Hematopoietic multipotent progenitor cell treated with erythropoietin and hydrocortisone succinate and interleukin-3 and kit ligand, for 8 days (in vitro differentiated cells): ENCODE measurements around the gene CCR7.
"Not testable (repeated sequence)": the region's sequence is repeated elsewhere in the genome, so short reads cannot be mapped to it uniquely, and the experiment has no call there.

Experiments
- DNase-seq: peaks from one replicate; pipeline ENCODE4 v3.0.0-alpha.2; 2015

Gene CCR7

DNA sequence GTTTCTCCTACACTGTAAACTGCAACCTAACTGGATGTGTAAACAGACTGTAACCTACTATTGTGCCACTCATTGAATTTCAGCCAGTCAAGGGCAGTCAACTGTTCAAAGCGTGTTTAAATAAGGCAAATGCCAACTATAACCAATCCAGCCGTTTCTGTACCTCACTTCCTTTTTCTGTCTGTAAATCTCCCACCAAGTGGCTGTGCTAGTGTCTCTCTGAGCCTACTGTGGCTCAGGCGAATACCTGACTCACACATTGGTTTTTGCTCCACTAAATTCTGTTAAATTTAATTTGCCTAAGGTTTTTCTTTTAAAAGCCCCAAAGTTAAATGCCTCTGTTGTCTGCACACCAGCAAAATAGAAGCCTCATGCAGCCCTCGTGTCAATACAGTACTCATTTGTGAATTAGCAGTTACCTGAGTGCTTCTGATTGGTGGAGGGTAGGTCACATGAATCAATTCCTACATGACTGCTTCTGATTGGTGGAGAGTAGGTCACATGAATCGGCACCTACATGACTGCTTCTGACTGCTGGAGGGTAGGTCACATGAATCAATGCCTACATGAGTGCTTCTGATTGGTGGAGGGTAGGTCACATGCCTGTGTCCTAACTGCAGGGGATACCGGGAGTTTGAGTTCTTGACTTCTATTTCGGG is 31.1 kb upstream of the CCR7 start:
- DNase-seq, result peak; percentile 21

DNA sequence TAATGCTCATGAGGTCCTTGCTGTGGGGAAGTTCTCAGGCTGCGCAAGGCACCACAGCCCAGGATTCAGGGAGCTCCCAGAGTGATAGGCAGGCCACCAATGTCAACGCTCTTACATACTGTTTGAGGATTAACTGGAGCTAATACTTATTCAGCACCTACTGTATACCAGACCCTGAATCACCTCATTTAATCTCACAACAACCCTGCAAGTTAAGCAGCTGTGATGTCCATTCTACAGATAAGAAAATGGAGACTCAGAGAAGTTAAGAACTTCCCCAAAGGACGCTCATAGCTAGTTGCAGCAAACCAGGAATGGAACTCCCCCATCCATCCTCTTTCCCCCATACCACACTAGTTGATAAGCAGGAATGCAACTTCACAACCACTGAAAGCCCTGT is 25.5 kb upstream of the CCR7 start:
- DNase-seq, result peak; percentile 9

DNA sequence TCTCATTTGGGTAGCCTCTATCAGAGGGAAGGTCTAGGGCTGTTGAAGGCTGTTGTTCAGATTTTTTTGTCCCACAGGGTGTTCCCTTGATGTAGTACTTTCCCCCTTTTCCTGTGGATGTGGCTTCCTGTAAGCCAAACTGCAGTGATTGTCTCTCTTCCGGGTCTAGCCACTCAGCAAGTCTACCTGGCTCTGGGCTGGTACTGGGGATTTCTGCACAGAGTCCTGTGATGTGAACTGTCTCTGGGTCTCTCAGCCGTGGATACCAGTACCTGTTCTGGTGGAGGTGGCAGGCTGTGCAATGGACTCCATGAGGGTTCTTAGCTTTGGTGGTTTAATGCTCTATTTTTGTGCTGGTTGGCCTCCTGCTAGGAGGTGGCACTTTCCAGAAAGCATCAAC is 23.3 kb upstream of the CCR7 start:
- no peak for DNase-seq

DNA sequence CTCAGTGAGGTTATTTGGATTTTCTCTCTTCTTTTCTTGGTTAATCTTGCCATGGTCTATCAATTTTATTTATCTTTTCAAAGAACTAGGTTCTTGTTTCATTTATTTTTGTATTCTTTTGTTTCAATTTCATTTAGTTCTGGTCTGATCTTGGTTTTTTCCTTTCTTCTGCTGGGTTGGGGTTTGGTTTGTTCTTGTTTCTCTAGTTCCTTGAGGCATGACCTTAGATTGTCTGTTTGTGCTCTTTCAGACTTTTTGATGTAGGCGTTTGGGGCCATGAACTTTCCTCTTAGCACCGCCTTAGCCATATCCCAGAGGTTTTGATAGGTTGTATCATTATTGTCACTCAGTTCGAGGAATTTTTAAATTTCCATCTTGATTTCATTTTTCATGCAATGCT is 21.0 kb upstream of the CCR7 start:
- not testable (repeated sequence) for DNase-seq

DNA sequence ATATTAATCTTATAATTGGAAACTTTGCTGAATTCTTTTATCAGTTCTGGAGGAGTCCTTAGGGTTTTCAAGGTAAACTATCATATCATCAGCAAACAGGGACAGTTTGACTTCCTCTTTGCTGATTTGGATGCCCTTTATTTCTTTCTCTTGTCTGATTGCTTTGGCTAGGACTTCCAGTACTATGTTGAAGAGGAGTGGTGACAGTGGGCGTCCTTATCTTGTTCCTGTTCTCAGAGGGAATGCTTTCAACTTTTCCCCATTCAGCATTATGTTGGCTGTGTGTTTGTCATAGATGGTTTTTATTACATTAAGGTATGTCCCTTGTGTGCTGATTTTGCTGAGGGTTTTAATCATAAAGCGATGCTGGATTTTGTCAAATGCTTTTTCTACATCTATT is 19.7 kb upstream of the CCR7 start:
- DNase-seq, result not testable (repeated sequence)

DNA sequence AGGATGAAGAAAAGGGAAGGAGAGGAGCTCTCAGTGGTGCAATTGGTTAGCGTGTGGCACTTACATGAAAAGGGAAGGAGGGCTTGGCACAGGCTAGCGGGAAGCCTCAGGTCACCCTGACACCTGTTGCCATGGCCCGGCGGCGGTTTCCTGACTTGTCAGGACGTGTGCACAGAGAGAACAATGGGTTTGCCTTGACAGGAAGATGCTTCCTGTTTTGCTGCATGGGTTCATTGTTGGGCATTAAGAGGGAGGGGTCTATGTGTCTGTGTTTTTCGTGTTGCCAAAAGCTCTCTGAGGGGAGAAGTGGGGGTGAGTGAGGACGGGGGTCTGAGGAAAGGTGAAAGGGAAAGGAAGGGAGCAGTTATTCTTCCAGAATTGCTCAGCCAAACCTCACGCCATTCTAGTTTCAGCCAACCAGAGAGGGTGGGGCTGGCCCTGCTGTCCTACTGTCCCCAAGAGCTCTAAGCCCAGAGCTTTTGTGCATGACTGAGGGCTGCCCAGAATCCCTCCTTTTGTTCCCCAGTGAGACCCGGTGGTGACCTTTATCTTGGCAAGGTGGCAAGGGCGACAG is 17.1 kb upstream of the CCR7 start:
- DNase-seq, result no peak

DNA sequence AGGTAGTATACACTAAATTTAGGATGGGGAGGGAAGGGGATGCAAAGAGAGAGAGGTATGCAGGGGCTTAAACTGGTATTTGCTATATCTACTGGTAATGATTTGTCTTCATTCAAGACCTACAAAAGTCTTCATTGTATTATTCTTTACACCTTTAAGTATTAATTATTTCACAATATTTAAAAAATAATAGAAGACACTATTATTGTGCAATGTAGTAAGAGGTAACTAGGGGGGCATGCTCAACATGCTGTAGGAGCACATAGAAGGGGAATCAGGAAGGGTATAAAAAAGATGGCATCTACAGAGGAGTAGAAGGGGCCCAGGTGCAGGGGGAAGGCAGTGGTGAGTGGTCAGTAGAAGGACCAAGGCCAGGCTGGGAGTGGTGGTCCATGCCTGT is 14.9 kb upstream of the CCR7 start:
- DNase-seq, result no peak

DNA sequence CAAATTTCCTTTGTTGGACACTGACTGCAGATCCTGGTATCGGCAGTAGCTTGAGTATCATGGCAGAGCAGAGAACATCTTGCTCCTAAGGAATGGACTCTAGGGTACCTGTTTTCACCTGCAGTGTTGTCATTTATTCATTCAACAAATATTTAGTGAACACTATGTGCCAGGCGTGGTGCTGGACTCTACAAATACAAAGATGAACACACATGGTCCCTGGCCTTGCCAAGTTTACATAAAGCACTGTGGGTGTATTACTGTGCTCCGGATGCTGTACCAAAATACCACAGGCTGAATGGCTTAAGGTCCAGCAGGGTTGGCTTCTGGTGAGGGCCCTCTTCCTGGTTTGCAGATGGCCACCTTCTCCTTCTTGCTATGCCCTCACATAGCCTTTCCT is 14.2 kb upstream of the CCR7 start:
- DNase-seq, result no peak

DNA sequence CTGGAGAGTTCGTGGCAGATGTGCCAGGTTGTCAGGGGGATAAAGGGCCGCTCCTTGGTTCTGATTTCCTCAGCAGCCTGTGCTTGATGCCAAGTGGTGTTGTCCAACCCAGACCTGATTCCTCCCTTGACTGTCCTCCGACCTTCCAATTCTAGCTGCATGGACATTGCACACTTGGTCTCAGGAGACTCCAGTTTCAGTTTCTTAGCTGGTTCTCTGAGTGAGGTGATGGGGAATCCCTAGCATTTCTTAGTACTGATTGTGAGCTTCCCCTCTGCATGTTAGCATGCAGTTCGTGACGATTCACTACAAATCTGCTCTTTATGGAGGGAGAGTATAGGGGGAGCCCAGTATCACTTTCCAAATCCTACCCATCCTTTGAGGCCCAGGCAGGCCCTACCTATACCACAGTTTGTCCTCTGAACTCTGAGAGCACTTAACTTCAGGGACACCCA is 12.4 kb upstream of the CCR7 start:
- DNase-seq, result no peak

DNA sequence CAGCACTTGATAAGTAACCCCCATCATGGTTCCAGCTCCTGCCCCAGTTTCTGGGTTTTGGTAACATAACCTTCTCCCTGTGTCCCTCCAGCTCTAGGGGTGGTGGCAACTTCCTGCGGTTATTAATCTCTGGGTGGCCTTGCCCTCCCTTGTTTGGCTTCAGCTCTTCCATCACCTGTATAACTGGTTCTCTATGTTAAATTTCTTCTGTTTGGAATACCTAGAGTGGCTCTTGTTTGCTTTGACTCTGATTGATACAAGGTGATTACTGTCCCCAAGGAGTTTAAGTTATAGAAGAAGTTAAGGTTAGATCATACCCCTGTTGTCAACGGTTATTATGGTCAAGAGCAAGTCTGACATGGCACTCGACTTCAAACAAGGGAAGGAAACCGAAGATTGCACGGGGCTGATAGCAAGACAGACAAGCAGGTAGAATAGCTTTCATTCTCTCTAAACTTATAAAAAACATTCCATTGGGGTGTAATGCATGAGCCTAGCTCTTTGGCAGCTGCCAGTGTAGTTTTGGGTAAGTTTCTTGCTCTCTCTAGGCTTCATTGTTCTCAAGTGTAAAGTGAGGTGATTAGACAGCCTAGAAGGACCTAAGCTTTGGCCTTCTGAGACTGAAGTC is 11.0 kb upstream of the CCR7 start:
- no peak for DNase-seq

DNA sequence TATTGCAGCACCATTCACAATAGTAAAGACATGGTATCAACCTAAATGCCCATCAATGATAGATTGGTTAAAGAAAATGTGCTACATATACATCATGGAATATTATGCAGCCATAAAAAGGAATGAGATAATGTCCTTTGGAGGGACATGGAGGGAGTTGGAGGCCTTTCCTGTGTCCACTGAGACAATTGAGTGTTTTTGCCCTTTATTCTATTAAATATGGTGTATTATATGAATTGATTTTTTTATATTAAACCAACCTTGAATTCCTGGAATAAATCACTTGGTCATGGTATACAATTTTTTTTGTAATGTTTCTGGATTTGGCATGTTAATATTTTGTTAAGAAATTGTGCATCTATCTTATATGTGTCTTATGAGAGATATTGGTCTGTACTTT is 9.0 kb upstream of the CCR7 start:
- DNase-seq, result no peak

DNA sequence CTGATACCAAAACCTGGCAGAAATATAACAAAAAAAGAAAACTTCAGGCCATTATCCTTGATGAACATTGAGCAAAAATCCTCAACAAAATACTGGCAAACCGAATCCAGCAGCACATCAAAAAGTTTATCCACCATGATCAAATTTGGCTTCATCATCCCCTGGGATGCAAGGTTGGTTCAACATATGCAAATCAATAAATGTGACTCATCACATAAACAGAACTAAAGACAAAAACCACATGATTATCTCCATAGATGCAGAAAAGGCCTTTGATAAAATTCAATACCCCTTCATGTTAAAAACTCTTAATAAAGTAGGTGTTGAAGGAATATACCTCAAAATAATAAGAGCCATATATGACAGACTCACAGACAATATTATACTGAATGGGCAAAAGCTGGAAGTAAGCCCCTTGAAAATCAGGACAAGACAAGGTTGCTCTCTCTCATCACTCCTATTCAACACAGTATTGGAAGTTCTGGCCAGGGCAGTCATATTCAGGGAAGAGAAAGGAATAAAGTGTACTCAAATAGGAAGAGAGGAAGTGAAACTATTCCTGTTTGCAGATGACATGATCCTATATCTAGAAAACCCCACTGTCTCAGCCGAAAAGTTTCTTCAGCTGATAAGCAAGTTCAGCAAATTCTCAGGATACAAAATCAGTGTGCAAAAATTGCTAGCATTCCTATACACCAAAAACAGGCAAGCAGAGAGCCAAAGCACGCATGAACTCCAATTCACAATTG is 7.1 kb upstream of the CCR7 start:
- DNase-seq, result not testable (repeated sequence)

DNA sequence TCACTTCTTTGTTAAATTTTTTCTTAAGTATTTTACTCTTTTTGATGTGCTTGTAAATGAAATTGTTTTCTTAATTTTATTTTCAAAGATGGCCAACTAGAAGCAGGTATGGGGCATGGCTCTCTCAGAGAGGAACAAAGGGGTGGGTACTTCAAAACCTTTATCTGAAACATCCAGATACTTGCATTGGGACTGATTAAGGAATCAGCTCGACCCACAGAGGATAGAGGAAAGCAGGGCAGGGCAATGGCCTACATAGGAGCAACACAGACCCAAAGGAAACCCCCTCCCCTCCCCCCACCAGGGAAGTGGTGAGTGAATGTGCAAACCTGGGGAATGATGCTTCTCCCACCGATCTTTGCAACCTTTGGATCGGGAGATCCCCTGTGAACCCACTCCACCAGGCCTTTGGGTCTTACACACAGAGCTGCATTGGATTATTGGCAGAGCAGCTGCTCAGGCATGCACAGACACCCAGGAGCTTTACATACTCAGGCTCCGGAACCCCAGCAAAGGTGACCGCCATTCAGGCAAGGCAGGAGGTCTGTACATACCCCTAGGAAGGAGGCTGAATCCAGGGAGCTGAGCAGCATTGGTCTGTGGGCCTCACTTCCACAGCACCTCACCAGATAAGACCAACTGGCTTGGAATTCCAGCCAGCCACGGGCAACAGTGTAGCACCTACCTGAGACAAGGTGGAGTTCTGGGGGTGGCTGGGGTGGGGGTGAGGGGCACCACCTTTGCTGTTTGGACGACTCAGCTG is 3.0 kb upstream of the CCR7 start:
- peak; percentile 88 for DNase-seq

DNA sequence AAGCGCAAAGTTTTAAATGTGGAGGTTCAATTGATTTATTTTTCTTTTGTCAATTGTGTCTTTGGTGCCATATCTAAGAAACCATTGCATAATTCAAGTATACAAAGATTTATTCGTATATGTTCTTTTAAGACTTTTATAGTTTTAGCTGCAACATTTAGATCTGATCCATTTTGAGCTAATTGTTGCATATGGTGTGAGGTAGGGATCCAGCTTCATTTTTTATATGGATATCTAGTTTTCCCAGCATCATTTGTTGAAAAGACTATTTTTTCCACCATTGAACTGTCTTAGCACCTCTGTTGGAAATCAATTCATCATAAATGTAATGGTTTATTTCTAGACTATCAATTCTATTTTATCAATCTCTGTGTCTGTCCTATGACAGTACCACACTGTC is 2.1 kb upstream of the CCR7 start:
- DNase-seq, result no peak

DNA sequence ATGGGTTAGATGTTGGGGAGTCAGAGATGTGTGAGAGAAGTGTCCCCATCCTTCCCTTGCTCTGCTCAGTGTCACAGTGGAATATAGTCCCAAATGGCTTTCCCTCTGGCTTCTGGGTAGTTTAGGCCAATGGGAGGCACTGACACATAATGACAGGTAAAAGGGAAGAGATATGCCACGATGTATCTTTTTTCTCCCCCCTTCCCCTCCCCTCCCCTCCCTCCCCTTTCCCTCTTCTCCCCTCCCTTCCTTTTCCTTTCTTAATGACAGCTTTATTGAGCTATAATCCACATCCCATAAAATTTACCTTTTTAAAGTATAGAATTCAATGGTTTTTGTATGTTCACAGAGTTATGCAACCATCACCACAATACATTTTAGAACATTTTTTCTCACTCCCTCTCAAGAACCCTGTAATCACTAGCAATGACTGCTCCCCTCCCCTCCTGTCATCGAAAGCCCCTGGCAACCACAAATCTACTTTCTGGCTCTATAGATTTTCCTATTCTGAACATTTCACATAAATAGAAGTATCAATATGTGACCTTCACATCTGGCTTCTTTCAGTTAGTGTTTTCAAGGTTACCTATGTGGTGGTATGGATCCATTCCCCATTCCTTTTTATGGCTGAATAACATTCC is 617 bp upstream of the CCR7 start:
- DNase-seq, result no peak

DNA sequence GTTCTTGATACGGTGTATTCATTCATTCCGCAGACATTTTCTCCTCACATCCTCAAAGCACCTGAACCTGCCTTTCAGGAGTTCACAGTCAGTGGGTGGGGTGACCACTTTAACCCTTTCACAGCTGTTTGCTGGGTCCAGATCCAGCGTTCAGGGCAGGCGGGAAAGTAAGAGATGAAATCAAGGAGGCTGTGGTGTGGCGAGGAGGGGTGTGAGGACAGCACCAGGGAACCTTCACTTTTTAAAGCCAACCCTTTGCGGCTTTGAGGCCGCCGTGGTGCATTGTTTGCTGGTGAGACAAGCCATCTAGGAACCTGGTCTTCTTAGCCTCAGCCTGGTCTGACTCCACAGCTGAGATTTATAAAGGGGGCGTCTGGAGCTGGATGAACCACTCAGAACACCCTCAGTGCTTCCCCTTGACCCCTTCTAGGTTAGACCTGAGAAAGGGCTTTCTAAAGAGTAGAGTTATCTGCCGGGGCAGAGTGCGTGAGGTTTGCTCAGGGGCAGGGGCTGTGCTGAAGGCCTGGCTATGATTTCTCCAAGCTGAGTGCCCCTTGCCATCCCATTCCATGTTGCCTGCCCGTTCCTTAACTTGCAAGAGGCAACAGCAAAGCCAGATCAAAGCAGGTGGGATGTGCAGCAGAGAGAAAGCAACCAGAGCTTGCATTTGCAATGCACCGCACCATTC is 933 bp downstream of the CCR7 start:
- no peak for DNase-seq

DNA sequence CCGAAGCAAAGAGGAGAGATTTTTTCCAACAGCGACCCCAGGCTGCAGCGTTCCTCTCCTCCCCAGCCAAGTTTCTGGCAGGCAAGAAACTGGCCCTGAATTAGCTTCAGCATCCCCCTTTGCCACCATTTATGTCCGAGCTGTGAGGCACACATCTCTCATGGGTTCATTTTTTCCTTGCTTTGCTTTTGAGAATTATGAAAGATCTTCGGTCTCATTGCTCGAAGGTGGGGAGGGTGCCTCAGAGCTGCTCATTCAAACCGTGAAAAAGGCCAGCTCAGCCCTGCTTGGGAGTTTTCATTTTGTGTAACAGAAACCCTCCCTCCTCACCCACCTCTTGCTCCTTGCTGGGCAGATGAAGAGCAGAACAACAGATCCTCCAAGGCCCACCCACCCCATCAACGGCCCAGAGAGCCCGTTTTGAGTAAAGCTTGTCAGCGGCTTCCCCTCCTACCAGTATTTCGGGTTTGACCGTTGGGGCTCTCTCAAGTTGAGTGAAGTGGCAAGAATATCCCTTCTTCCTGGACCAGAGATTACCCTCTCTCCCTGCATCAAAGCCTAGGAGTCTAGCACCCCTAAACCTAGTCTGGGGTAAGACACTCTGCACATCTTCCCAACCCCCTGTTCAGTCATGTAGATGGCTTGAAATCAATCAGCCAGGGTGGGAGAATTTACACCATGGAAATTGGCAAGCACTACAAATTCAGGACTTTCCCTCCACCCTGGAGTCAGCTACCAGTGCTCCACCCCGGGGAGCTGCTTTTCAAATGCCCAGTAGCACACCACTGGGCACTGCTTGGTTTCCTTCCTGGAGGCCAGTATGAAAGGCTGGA is 1.8 kb downstream of the CCR7 start:
- DNase-seq, result no peak

DNA sequence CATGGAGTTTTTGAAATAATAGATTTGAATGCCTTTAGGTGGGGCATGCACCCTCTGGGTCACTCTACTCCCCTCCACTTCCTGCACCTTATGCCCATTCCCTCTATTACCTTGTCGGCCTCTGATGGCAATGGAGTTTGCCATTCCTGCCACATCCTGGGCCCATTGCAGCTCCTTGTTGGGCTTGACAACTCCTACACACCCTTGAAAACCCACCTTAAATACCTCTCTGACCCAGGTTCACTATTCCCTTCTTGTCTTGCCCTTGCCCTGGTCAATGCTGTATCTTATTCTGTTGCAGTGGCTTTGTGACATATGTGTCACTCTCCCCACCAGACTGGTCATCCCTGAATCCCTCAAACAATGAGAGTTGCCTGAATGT is 2.4 kb downstream of the CCR7 start:
- no peak for DNase-seq

DNA sequence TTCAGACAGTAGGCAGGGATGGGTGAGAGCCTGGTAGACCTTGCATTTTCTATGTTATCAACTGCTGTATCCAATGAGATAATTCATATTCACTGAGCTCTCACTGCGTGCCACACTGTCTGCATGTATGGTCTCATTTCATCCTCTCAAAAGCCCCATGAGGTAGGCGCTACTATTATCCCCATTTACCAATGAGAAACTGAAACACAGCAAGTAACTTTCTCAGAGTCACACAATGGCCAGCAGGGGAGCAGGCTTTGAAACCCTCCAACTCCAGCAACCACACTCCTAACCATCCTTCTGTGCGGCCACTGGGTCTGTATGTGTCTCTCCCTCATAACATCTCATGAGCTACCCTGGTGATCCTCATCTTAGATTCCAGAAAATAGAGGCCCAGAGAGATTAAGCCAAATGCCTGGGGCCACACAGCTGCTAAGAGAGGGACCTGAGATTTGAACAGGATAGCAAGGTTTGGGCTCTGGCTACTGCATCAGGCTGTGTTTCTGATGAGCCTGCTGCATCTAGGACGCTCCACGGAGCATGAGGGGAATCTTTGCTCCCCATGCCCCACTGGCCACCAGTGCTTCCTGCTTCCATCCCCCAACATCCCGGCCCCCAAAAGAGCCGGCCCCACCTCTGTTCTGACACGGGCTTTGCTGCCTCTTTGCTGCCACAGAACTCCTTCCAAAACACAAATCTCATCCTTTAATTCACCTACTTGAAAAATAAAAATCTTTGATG is 3.2 kb downstream of the CCR7 start:
- peak; percentile 18 for DNase-seq

DNA sequence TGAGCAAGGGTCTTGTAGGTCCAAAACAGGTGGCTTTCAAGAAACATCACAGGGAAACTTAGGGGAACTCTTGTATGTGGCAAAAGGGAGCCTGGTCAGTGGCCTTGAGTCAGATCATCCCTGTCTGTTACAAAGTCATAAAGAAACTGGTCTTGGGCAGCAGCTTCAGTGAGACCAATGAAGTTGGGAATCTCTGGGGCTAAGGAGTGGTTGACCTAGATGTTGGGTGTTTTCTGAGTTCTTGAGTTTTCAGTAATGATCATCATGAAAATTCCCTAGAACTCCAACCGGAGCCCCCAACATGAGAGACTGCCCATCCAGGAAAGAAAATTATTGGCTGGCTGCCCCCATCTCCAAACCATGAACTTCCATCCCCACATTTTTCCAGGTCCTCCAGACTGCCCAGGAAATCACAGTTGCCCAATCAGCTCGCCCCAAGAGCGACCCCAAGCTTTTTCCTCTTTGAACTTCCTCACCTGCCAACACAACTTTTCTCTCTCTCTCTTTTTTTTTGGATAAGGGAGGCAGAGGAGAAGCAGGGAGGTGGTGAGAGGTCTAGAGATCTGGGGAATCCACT is 3.9 kb downstream of the CCR7 start:
- DNase-seq, result no peak
